ENCODE measurements around the gene R3HDM2. TPM values are rescaled to one million over a fixed set of nuclear protein-coding genes. Genes with fewer than 3 reads are reported as not detected.

R3HDM2 gene
- total and polyA plus RNA-seq, 2 of the 13 experiments (the other 11 are each of a cell fraction or from before 2014, with no cell fraction given): 11.1 to 23.5 TPM

GRCh38 chr12:57319678-57320469 is 111.0 kb downstream of the R3HDM2 start:
- Histone ChIP-seq H3K27me3 (ENCODE audit: control insufficient read depth in 1 of 2, insufficient read depth in 2 of 2, low read length in 2 of 2) (no peaks in the 10 kb centered on the region), H3K9me3 (ENCODE audit: low read length) (no peaks in the 10 kb centered on the region), H3K4me1 (ENCODE audit: insufficient read depth, low read length) (no peaks in the 10 kb centered on the region), H3K36me3 (replicated peaks in 1 of 2; ENCODE audit: control insufficient read depth in 1 of 2, insufficient read depth in 2 of 2, low read length in 2 of 2) (no peaks in the 10 kb centered on the region), H3K27ac (ENCODE audit: extremely low read length, insufficient read depth, low read length) (no peak overlapping the region), H3K4me3 (replicated peaks in 1 of 3; ENCODE audit: insufficient read depth in 1 of 3, low read depth in 2 of 3, low read length in 3 of 3) (no peak overlapping the region), H3K9ac (ENCODE audit: insufficient read depth, low read depth, low read length) (no peak overlapping the region), H3K4me2 (ENCODE audit: low read depth, low read length) (no peak overlapping the region), H3K79me2 (ENCODE audit: insufficient read depth, low read length) (no peaks in the 10 kb centered on the region), H4K20me1 (ENCODE audit: insufficient read depth, low read length) (no peaks in the 10 kb centered on the region), H2AFZ (ENCODE audit: low read length) (no peak overlapping the region)
- WGBS (ENCODE audit: low lambda C conversion rate): 96% methylated on average over 11 of the region's 11 CpGs
- in situ Hi-C loops (cut with HindIII; ENCODE audit: extremely low pct_ligation_motif_present, low pct_unique_long_range_greater_than_20kb) (no loop called here), intact Hi-C loops (cut with micrococcal nuclease; ENCODE audit: unreplicated experiment) (no loop called here)
- POLR2A ChIA-PET: no interaction called here
- FAIRE-seq (no peak), ATAC-seq (no peak), DNase-seq (ENCODE audit: low spot score) (no peak)
- CTCF ChIA-PET (ENCODE audit: low intra/inter-chr PET ratio, low total read pairs): no interaction called here
- no TSS peak for BruUV-seq (replicated peaks)
- TF ChIP-seq ZNF792 (CRISPR knock-in tag; IDR thresholded peaks at IDR 0.05) (no peak), ZNF607 (CRISPR knock-in tag; IDR thresholded peaks at IDR 0.05; ENCODE audit: borderline replicate concordance) (no peak), ZNF44 (CRISPR knock-in tag; IDR thresholded peaks at IDR 0.05) (no peak)

- no peaks in the 10 kb centered on the region for H3K79me2 ChIP-seq (ENCODE audit: insufficient read depth, low read length)
- 98% methylated on average over 7 of the region's 7 CpGs for WGBS (ENCODE audit: low lambda C conversion rate)
- CTCF ChIA-PET (ENCODE audit: low intra/inter-chr PET ratio, low total read pairs): no interaction called here
- no peak overlapping the region for H3K27ac ChIP-seq (ENCODE audit: extremely low read length, insufficient read depth, low read length)
- H3K4me2 ChIP-seq (ENCODE audit: low read depth, low read length): no peak overlapping the region
- no peak for FAIRE-seq
- no peak overlapping the region for H2AFZ ChIP-seq (ENCODE audit: low read length)
- TF ChIP-seq PCBP1 (IDR thresholded peaks at IDR 0.05; ENCODE audit: borderline replicate concordance, low read depth, low read length) (no peak), NCOA2 (CRISPR knock-in tag; IDR thresholded peaks at IDR 0.05) (no peak), SRSF9 (IDR thresholded peaks at IDR 0.05; ENCODE audit: borderline replicate concordance, insufficient read depth, low read depth, low read length, poor library complexity, severe bottlenecking) (no peak), ZNF672 (CRISPR knock-in tag; IDR thresholded peaks at IDR 0.05) (no peak), ZNF44 (CRISPR knock-in tag; IDR thresholded peaks at IDR 0.05) (no peak), CBX1 (IDR thresholded peaks at IDR 0.05; ENCODE audit: low read depth) (no peak), NFE2L1 (CRISPR knock-in tag; IDR thresholded peaks at IDR 0.05; ENCODE audit: borderline replicate concordance) (no peak), IKZF5 (CRISPR knock-in tag; IDR thresholded peaks at IDR 0.05) (no peak), IRF9 (CRISPR knock-in tag; IDR thresholded peaks at IDR 0.05; ENCODE audit: borderline replicate concordance) (no peak), ZC3H13 (CRISPR knock-in tag; IDR thresholded peaks at IDR 0.05) (no peak), MNT (IDR thresholded peaks at IDR 0.05) (no peak), ZMAT3 (CRISPR knock-in tag; conservative IDR thresholded peaks at IDR 0.05) (no peak), ZBTB7B (CRISPR knock-in tag; IDR thresholded peaks at IDR 0.05) (no peak), PAWR (CRISPR knock-in tag; IDR thresholded peaks at IDR 0.05; ENCODE audit: borderline replicate concordance) (no peak)
- no peak overlapping the region for H3K4me3 ChIP-seq (replicated peaks in 1 of 3; ENCODE audit: insufficient read depth in 1 of 3, low read depth in 2 of 3, low read length in 3 of 3)
- POLR2A ChIA-PET: no interaction called here
- no peaks in the 10 kb centered on the region for H4K20me1 ChIP-seq (ENCODE audit: insufficient read depth, low read length)
- H3K36me3 ChIP-seq (replicated peaks in 1 of 2; ENCODE audit: control insufficient read depth in 1 of 2, insufficient read depth in 2 of 2, low read length in 2 of 2): no peaks in the 10 kb centered on the region; a peak in 1 of 5 replicates
- no peaks in the 10 kb centered on the region for H3K27me3 ChIP-seq (ENCODE audit: control insufficient read depth in 1 of 2, insufficient read depth in 2 of 2, low read length in 2 of 2)
- no peaks in the 10 kb centered on the region for H3K4me1 ChIP-seq (ENCODE audit: insufficient read depth, low read length)
- intact Hi-C loops (cut with micrococcal nuclease; ENCODE audit: unreplicated experiment): no loop called here
- no TSS peak for BruUV-seq (replicated peaks)
- no peak overlapping the region for H3K9ac ChIP-seq (ENCODE audit: insufficient read depth, low read depth, low read length)
- H3K9me3 ChIP-seq (ENCODE audit: low read length): no peaks in the 10 kb centered on the region
- no peak for ATAC-seq
- in situ Hi-C loops (cut with HindIII; ENCODE audit: extremely low pct_ligation_motif_present, low pct_unique_long_range_greater_than_20kb): no loop called here
- no peak for DNase-seq (ENCODE audit: low spot score)
These were observed 115.2 kb downstream of the R3HDM2 start for GRCh38 chr12:57315681-57316080.
